ENCODE data around the gene KLHL26.

KLHL26 gene

DNA sequence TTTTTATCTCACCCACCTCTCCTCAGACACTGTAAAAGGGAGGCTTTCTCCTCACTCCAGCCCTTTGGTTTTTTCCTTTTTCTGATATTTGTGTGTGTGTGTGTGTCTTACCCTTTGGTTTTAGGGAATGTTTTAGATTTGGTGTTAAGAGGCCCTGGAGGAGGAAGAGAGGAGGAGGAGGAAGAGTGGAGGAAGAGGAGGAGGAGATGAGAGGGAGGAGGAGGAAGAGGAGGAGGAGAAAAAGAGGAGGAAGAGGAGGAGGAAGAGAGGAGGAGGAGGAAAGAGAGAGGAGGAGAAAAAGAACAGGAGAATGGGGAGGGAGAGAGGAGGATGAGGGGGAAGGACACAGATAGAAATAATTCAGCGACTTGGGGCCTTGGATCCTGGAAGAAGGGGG is 10.5 kb downstream of the KLHL26 start:
- H3K36me3 ChIP-seq (ENCODE audit: control insufficient read depth in 5 of 5, insufficient read depth in 5 of 5, low read length in 5 of 5): no peaks in the 10 kb centered on the region
- H3K27me3 ChIP-seq (ENCODE audit: control insufficient read depth in 5 of 5, insufficient read depth in 4 of 5, low read length in 5 of 5): no peaks in the 10 kb centered on the region
- H3K4me3 ChIP-seq (ENCODE audit: low read depth in 1 of 5, low read length in 5 of 5): no peak overlapping the region
- no peak overlapping the region for H3K9ac ChIP-seq (ENCODE audit: low read length in 5 of 5)
- peaks cover 11 to 67% (median 50%) of the 10 kb centered on the region in 5 donors for H3K4me1 ChIP-seq (ENCODE audit: control insufficient read depth in 5 of 5, insufficient read depth in 5 of 5, low read length in 5 of 5)
- no peaks in the 10 kb centered on the region for H3K9me3 ChIP-seq (ENCODE audit: control insufficient read depth in 5 of 5, low read length in 5 of 5)
- H3K27ac ChIP-seq (ENCODE audit: low read depth, low read length): no peak overlapping the region

DNA sequence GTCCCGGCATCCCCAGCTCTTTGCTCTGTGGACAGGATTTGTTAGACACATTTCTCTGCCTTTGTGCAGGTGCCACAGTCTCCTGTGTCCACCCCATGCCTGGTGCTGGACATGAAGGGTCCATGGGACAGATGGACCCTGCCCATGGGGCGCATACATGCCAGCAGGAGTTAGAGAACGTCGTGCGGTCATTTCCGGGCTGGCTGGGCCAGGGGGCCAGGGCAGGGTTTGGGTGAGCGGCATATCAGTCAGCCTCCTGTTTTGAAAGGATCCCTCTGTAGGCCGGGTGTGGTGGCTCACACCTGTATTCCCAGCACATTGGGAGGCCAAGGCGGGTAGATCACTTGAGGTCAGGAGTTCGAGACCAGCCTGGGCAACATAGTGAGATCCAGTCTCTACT is 11.0 kb downstream of the KLHL26 start:
- Histone ChIP-seq H3K4me3 (ENCODE audit: low read depth in 1 of 5, low read length in 5 of 5) (no peak overlapping the region), H3K27ac (ENCODE audit: low read depth, low read length) (no peak overlapping the region), H3K36me3 (ENCODE audit: control insufficient read depth in 5 of 5, insufficient read depth in 5 of 5, low read length in 5 of 5) (no peaks in the 10 kb centered on the region), H3K27me3 (ENCODE audit: control insufficient read depth in 5 of 5, insufficient read depth in 4 of 5, low read length in 5 of 5) (no peaks in the 10 kb centered on the region), H3K9me3 (ENCODE audit: control insufficient read depth in 5 of 5, low read length in 5 of 5) (no peaks in the 10 kb centered on the region), H3K4me1 (ENCODE audit: control insufficient read depth in 5 of 5, insufficient read depth in 5 of 5, low read length in 5 of 5) (peaks cover 11 to 67% (median 50%) of the 10 kb centered on the region in 5 donors), H3K9ac (ENCODE audit: low read length in 5 of 5) (no peak overlapping the region)

DNA sequence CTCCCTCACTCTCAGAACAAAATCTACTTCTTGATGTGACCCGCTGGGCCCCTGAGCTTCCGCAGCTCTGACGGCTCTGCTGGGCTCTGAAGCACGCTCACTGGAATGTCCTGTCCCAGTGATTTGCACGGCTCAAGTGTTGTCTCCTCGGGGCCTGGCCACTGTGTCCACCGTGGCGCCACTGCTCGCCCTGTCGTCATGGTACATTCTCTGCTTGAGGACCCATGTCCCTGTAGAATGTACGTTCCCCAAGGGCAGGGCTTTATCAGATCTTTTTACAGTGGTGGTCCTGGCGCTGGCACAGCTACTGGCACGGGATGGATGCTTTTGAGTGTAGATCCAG is 12.1 kb downstream of the KLHL26 start:
- no peaks in the 10 kb centered on the region for H3K36me3 ChIP-seq (ENCODE audit: control insufficient read depth in 5 of 5, insufficient read depth in 5 of 5, low read length in 5 of 5)
- peak overlapping the region in 1 of 5 donors; percentile 59 for H3K9ac ChIP-seq (ENCODE audit: low read length in 5 of 5)
- peak overlapping the region; percentile 42 to 60 (median 46) for H3K4me3 ChIP-seq (ENCODE audit: low read depth in 1 of 5, low read length in 5 of 5)
- peak overlapping the region; percentile 90 for H3K27ac ChIP-seq (ENCODE audit: low read depth, low read length)
- peaks cover 11 to 67% (median 50%) of the 10 kb centered on the region in 5 donors for H3K4me1 ChIP-seq (ENCODE audit: control insufficient read depth in 5 of 5, insufficient read depth in 5 of 5, low read length in 5 of 5)
- no peaks in the 10 kb centered on the region for H3K27me3 ChIP-seq (ENCODE audit: control insufficient read depth in 5 of 5, insufficient read depth in 4 of 5, low read length in 5 of 5)
- no peaks in the 10 kb centered on the region for H3K9me3 ChIP-seq (ENCODE audit: control insufficient read depth in 5 of 5, low read length in 5 of 5)

DNA sequence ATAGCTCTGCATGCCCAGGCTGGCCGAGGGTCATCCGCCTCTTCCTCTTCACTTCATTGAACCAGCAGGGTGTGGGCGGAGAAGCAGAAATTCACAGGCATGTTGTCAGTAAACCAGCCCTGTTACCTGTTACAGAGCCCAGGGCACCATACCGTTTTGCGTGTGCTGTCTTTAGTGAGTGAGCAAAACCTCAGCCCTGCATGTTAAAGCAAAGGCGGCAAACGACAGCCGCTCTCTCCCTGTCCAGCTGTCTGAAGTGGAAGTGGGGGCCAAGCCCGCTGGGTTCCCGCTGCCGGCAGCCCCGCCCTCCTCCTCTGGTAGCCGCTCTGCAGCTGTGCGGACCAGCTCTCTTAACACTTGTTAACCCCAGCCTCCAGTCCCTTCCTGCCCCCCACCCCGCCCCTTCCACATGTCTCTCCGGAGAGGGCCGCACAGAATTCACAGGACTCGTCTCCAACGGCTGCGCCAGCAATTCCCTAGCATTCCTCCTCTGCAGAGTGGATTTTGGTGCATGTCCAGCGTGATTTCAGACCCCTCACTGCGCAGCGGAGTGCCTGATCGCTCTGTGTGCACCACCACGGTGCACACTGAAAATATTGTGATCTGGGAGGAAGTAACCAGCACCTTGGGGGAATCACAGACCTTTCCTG is 12.7 kb downstream of the KLHL26 start:
- Histone ChIP-seq H3K36me3 (ENCODE audit: control insufficient read depth in 5 of 5, insufficient read depth in 5 of 5, low read length in 5 of 5) (no peaks in the 10 kb centered on the region), H3K4me3 (ENCODE audit: low read depth in 1 of 5, low read length in 5 of 5) (peak overlapping the region; percentile 42 to 60 (median 46)), H3K27me3 (ENCODE audit: control insufficient read depth in 5 of 5, insufficient read depth in 4 of 5, low read length in 5 of 5) (no peaks in the 10 kb centered on the region), H3K4me1 (ENCODE audit: control insufficient read depth in 5 of 5, insufficient read depth in 5 of 5, low read length in 5 of 5) (peaks cover 11 to 63% (median 50%) of the 10 kb centered on the region in 5 donors), H3K27ac (ENCODE audit: low read depth, low read length) (peak overlapping the region; percentile 90), H3K9ac (ENCODE audit: low read length in 5 of 5) (peak overlapping the region; percentile 10 to 69 (median 48)), H3K9me3 (ENCODE audit: control insufficient read depth in 5 of 5, low read length in 5 of 5) (no peaks in the 10 kb centered on the region)

DNA sequence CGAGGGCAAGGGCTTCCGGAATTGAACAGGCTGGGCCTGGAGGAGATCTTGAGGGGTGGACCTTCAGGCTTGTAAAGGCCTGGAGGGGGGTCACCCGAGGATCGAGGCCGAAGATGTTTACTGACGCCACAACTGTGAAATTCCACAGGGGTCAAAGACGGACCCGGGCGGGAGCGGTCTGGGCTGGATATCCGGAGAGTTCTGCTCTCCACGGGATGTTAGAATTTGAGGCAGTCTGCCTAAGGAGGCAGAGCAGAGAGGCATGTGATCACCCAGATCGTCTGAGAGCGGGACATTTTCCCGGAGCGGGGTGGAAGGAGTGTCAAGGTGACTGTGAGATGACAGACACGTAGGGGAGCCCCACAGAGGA is 13.2 kb downstream of the KLHL26 start:
- Histone ChIP-seq H3K4me1 (ENCODE audit: control insufficient read depth in 5 of 5, insufficient read depth in 5 of 5, low read length in 5 of 5) (peaks cover 11 to 58% (median 46%) of the 10 kb centered on the region in 5 donors), H3K27ac (ENCODE audit: low read depth, low read length) (peak overlapping the region; percentile 90), H3K9me3 (ENCODE audit: control insufficient read depth in 5 of 5, low read length in 5 of 5) (no peaks in the 10 kb centered on the region), H3K4me3 (ENCODE audit: low read depth in 1 of 5, low read length in 5 of 5) (peak overlapping the region; percentile 42 to 59 (median 46)), H3K36me3 (ENCODE audit: control insufficient read depth in 5 of 5, insufficient read depth in 5 of 5, low read length in 5 of 5) (no peaks in the 10 kb centered on the region), H3K27me3 (ENCODE audit: control insufficient read depth in 5 of 5, insufficient read depth in 4 of 5, low read length in 5 of 5) (no peaks in the 10 kb centered on the region), H3K9ac (ENCODE audit: low read length in 5 of 5) (peak overlapping the region; percentile 10 to 69 (median 17))

DNA sequence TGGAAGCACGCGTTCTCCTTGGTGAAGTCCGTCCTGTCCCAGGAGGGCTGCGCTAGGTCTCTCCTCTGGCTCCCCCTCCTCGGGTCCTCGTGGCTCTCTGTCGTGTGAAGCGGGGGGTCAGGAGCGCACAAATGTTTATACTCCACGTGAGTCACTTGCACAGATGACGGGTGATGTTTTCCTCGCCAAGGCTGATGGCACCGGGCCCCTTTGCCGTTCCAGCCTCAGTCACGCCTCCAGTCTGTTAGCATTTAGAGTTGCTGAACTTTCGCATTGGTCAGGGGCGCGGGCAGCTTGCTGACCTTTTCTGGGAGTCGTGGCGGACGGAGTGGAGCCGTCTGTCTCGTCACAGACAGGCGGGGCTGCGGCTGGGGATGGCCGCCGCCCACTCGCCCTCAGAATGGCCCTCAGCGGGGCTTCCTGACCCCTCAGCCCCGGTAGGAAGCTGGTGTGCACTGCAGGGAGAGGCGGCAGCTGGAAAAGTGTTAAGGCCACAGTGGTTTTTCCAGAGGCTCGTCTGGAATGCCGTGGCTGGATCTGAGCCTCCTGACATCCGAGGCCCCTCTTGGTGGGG is 13.7 kb downstream of the KLHL26 start:
- Histone ChIP-seq H3K27ac (ENCODE audit: low read depth, low read length) (peak overlapping the region; percentile 90), H3K9ac (ENCODE audit: low read length in 5 of 5) (peak overlapping the region in 4 of 5 donors; percentile 10 to 69 (median 38)), H3K9me3 (ENCODE audit: control insufficient read depth in 5 of 5, low read length in 5 of 5) (no peaks in the 10 kb centered on the region), H3K27me3 (ENCODE audit: control insufficient read depth in 5 of 5, insufficient read depth in 4 of 5, low read length in 5 of 5) (no peaks in the 10 kb centered on the region), H3K36me3 (ENCODE audit: control insufficient read depth in 5 of 5, insufficient read depth in 5 of 5, low read length in 5 of 5) (no peaks in the 10 kb centered on the region), H3K4me1 (ENCODE audit: control insufficient read depth in 5 of 5, insufficient read depth in 5 of 5, low read length in 5 of 5) (peaks cover 11 to 53% (median 41%) of the 10 kb centered on the region in 5 donors), H3K4me3 (ENCODE audit: low read depth in 1 of 5, low read length in 5 of 5) (peak overlapping the region; percentile 42 to 59 (median 46))

DNA sequence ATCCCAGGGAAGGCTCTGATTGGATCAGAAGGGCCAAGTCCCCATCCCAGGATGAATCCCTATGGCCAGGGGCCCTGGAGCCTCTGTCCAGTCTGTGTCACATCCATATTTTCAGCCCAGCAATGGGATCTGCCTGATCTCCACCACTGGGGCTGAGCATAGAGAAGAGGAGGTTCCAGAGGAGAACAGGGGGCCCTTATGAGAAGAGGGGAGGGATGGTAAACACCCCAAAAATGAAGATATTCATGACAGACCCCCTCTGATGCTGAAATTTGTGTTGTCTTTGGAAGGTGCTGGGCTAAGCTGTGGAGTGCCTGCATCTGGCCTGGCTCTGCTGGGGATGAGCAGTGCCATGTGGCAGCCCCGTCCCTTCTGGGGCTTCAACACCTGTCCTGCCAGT is 14.5 kb downstream of the KLHL26 start:
- H3K9ac ChIP-seq (ENCODE audit: low read length in 5 of 5): peak overlapping the region in 3 of 5 donors; percentile 23 to 69 (median 29)
- H3K36me3 ChIP-seq (ENCODE audit: control insufficient read depth in 5 of 5, insufficient read depth in 5 of 5, low read length in 5 of 5): no peaks in the 10 kb centered on the region
- H3K27me3 ChIP-seq (ENCODE audit: control insufficient read depth in 5 of 5, insufficient read depth in 4 of 5, low read length in 5 of 5): no peaks in the 10 kb centered on the region
- H3K27ac ChIP-seq (ENCODE audit: low read depth, low read length): peak overlapping the region; percentile 90
- H3K4me3 ChIP-seq (ENCODE audit: low read depth in 1 of 5, low read length in 5 of 5): peak overlapping the region in 1 of 5 donors; percentile 15
- no peaks in the 10 kb centered on the region for H3K9me3 ChIP-seq (ENCODE audit: control insufficient read depth in 5 of 5, low read length in 5 of 5)
- H3K4me1 ChIP-seq (ENCODE audit: control insufficient read depth in 5 of 5, insufficient read depth in 5 of 5, low read length in 5 of 5): peaks cover 11 to 48% (median 41%) of the 10 kb centered on the region in 5 donors

DNA sequence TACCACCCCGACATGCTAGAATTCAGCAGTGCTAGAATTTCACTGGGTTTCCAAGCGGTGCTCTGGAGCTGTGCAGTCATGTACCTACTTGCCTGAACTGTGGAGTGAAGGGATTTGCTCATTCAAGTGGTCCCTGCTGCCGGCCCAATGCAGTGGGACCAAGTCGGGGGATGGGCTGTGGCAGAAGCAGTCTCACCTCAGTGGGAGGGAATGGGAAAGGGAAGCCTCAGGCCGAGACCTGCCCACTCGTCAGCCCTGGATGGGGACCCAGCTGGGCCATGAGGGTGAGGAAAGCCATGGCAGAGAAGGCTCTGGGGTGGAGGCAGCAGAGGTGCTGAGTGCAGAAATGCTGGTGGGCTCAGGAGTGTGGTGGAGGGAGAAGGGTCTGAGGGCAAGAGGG is 14.9 kb downstream of the KLHL26 start:
- H3K9me3 ChIP-seq (ENCODE audit: control insufficient read depth in 5 of 5, low read length in 5 of 5): no peaks in the 10 kb centered on the region
- H3K27ac ChIP-seq (ENCODE audit: low read depth, low read length): no peak overlapping the region
- H3K4me1 ChIP-seq (ENCODE audit: control insufficient read depth in 5 of 5, insufficient read depth in 5 of 5, low read length in 5 of 5): peaks cover 11 to 48% (median 41%) of the 10 kb centered on the region in 5 donors
- H3K27me3 ChIP-seq (ENCODE audit: control insufficient read depth in 5 of 5, insufficient read depth in 4 of 5, low read length in 5 of 5): no peaks in the 10 kb centered on the region
- H3K36me3 ChIP-seq (ENCODE audit: control insufficient read depth in 5 of 5, insufficient read depth in 5 of 5, low read length in 5 of 5): no peaks in the 10 kb centered on the region
- no peak overlapping the region for H3K4me3 ChIP-seq (ENCODE audit: low read depth in 1 of 5, low read length in 5 of 5)
- no peak overlapping the region for H3K9ac ChIP-seq (ENCODE audit: low read length in 5 of 5)

DNA sequence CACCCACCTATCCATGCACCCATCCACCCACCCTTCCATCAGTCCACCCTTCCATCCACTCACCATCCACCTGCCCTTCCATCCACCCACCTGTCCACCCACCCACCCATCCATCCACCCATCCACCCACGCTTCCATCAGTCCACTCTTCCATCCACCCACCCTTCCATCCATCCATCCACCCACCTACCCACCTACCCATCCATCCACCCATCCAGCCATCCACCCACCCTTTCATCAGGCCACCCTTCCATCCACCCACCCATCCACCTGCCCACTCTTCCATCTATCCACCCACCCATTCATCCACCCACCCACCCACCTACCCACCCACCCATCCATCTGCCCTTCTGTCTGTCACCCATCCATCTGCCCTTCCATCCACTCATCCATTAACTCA is 17.0 kb downstream of the KLHL26 start:
- peaks cover 10 to 47% (median 42%) of the 10 kb centered on the region in 5 donors for H3K4me1 ChIP-seq (ENCODE audit: control insufficient read depth in 5 of 5, insufficient read depth in 5 of 5, low read length in 5 of 5)
- H3K9ac ChIP-seq (ENCODE audit: low read length in 5 of 5): no peak overlapping the region
- no peaks in the 10 kb centered on the region for H3K27me3 ChIP-seq (ENCODE audit: control insufficient read depth in 5 of 5, insufficient read depth in 4 of 5, low read length in 5 of 5)
- H3K36me3 ChIP-seq (ENCODE audit: control insufficient read depth in 5 of 5, insufficient read depth in 5 of 5, low read length in 5 of 5): no peaks in the 10 kb centered on the region
- H3K4me3 ChIP-seq (ENCODE audit: low read depth in 1 of 5, low read length in 5 of 5): no peak overlapping the region
- no peaks in the 10 kb centered on the region for H3K9me3 ChIP-seq (ENCODE audit: control insufficient read depth in 5 of 5, low read length in 5 of 5)
- no peak overlapping the region for H3K27ac ChIP-seq (ENCODE audit: low read depth, low read length)

DNA sequence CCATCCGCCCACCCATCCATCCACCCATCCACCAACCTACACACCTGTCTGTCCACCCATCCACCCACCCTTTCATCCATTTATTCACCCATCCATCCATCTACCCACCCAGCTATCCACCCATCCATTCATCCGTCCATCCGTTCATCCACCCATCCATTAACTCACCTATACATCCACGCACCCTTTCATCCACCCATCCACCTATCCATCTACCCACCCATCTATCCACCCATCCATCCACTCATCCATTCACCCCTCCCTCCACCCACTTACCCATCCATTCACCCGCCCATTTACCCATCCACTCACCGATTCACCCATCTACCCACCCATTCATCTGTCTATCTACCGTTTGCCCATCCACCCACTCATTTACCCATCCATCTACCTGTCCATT is 17.6 kb downstream of the KLHL26 start:
- no peaks in the 10 kb centered on the region for H3K36me3 ChIP-seq (ENCODE audit: control insufficient read depth in 5 of 5, insufficient read depth in 5 of 5, low read length in 5 of 5)
- H3K4me3 ChIP-seq (ENCODE audit: low read depth in 1 of 5, low read length in 5 of 5): no peak overlapping the region
- H3K4me1 ChIP-seq (ENCODE audit: control insufficient read depth in 5 of 5, insufficient read depth in 5 of 5, low read length in 5 of 5): peaks cover 6 to 47% (median 42%) of the 10 kb centered on the region in 5 donors
- no peak overlapping the region for H3K27ac ChIP-seq (ENCODE audit: low read depth, low read length)
- no peak overlapping the region for H3K9ac ChIP-seq (ENCODE audit: low read length in 5 of 5)
- no peaks in the 10 kb centered on the region for H3K9me3 ChIP-seq (ENCODE audit: control insufficient read depth in 5 of 5, low read length in 5 of 5)
- H3K27me3 ChIP-seq (ENCODE audit: control insufficient read depth in 5 of 5, insufficient read depth in 4 of 5, low read length in 5 of 5): no peaks in the 10 kb centered on the region
